Cardiac muscle cell (in vitro differentiated cells and primary cell): Measurements from ENCODE around the gene FAM168A. TPM values are rescaled to one million over a fixed set of nuclear protein-coding genes. Genes with fewer than 3 reads are reported as not detected.
A peak's percentile ranks its signal among the peaks of the same experiment; 100 is the strongest.

Experiments
- DNase-seq, 2 donors: peaks; one replicate each; pipeline versions ENCODE4 v3.0.0 to v3.0.0-alpha.2; 2010 to 2017; ENCODE audit warnings: low read depth in 1 of 2, low spot score in 1 of 2
- H3K27ac ChIP-seq: fragments of 200-600 bp; sonication (generic); 2 replicates; pipeline ENCODE4 v1.5.1; 2016
- H3K27me3 ChIP-seq: fragments of 200-600 bp; sonication (generic); 2 replicates; pipeline ENCODE4 v1.6.0; 2016; ENCODE audit warnings: control low read depth
- H3K36me3 ChIP-seq: fragments of 200-600 bp; sonication (generic); 2 replicates; pipeline ENCODE4 v1.5.1; 2016; ENCODE audit warnings: control low read depth
- H3K4me1 ChIP-seq: fragments of 200-600 bp; sonication (generic); 2 replicates; pipeline ENCODE4 v1.8.1; 2017; ENCODE audit warnings: low read depth, mild to moderate bottlenecking, mixed run types
- H3K4me3 ChIP-seq: fragments of 200-600 bp; sonication (generic); 2 replicates; pipeline ENCODE4 v1.5.1; 2016; ENCODE audit warnings: mild to moderate bottlenecking
- H3K9me3 ChIP-seq: fragments of 200-600 bp; sonication (generic); 2 replicates; pipeline ENCODE4 v1.5.1; 2017; ENCODE audit warnings: low read depth, mild to moderate bottlenecking, control low read depth
- polyA plus RNA-seq: library from polyadenylated mRNA; unstranded; fragments of >200 nt; fragmentation: Nextera tagmentation; extraction: Ambion mirVana; gene quantifications from 2 replicates; pipeline ENCODE4 v1.2.1, GENCODE V29; 2016
- total RNA-seq: library from RNA; depleted of rRNA; stranded (reverse); fragments of >200 nt; gene quantifications from 2 replicates; pipeline ENCODE4 v1.2.3, GENCODE V29; 2016
- TF ChIP-seq, protein P1 (sequence below): IDR thresholded peaks from 2 replicates; pipeline ENCODE4 v1.5.1; 2012; ENCODE audit warnings: low read depth, mild to moderate bottlenecking, low read length

The FAM168A gene
- total and polyA plus RNA-seq, 2 experiments from 2014 or later = 9.7 to 32.4 TPM

DNA sequence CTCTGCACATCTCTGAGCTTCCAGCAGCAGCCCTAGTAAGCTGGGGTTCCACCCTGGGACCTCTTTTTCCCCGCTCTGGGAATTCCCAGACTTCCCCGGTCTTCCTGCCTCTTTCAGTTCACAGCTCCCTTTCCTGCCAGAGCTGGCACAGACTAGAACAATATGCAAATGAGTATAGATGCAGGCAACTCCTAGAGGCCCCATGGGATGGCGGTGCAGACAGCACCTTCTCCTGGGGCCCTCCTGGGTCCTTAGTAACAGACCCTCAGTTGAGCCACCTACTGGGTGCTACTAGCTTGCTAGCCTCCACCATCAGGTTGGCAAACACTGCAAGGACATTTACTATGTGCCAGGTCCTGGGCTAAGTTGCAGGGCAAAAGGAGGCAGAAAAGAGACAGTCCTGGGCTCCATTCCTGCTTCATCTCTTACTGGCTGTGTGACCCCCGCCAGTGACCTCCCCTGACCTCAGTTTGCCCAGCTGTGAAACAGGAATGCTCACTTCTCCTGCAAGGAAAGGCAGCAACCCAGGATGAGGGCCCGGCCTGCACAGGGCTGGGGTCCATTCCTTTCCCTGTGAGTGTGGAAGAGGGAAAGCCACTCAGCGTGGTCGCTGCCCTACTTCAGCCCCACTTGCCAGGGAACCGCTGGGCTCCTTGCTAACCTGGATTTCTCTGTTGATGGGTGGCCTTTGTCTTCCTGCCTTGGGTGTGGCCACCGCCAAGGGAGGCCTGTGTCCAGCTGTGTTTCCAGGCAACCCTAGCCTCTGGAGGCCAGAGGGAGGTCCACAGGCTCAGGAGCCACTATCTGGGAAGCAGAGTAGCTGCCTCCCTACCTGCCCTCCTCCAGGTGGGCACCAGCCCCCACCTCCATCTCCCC, 214.4 kb downstream of the FAM168A start:
- peak in 1 of 2 donors; percentile 33 for DNase-seq
- Histone ChIP-seq H3K4me3 (no peak overlapping the region), H3K27me3 (no peaks in the 10 kb centered on the region), H3K27ac (no peak overlapping the region), H3K9me3 (no peaks in the 10 kb centered on the region), H3K4me1 (peaks cover 73% of the 10 kb centered on the region), H3K36me3 (no peaks in the 10 kb centered on the region)
- TF ChIP-seq, protein P1, sequence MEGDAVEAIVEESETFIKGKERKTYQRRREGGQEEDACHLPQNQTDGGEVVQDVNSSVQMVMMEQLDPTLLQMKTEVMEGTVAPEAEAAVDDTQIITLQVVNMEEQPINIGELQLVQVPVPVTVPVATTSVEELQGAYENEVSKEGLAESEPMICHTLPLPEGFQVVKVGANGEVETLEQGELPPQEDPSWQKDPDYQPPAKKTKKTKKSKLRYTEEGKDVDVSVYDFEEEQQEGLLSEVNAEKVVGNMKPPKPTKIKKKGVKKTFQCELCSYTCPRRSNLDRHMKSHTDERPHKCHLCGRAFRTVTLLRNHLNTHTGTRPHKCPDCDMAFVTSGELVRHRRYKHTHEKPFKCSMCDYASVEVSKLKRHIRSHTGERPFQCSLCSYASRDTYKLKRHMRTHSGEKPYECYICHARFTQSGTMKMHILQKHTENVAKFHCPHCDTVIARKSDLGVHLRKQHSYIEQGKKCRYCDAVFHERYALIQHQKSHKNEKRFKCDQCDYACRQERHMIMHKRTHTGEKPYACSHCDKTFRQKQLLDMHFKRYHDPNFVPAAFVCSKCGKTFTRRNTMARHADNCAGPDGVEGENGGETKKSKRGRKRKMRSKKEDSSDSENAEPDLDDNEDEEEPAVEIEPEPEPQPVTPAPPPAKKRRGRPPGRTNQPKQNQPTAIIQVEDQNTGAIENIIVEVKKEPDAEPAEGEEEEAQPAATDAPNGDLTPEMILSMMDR = no peak

DNA sequence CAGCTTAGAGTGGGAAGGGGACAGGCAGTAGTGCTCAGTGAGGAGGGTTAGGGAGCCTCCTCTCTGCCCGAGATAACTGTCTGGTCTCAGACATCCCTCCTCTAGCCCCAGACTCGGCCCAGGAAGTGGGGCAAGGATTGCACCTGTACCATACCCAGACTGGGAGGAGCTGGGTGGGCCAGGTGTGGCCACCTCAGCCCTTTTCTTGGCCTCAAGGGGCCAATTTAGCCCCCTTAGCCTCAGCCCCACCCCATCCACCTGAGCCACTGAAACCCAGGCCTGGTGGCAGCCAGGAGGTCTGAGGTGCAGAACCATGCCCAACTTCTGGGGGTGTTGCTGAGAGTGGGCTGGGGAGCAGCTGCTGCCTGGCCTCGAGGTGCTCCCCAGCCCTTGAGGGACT, 215.2 kb downstream of the FAM168A start:
- Histone ChIP-seq H3K27ac (no peak overlapping the region), H3K27me3 (no peaks in the 10 kb centered on the region), H3K4me3 (no peak overlapping the region), H3K36me3 (no peaks in the 10 kb centered on the region), H3K9me3 (no peaks in the 10 kb centered on the region), H3K4me1 (peaks cover 76% of the 10 kb centered on the region)
- TF ChIP-seq, protein P1 = no peak
- no peak for DNase-seq

DNA sequence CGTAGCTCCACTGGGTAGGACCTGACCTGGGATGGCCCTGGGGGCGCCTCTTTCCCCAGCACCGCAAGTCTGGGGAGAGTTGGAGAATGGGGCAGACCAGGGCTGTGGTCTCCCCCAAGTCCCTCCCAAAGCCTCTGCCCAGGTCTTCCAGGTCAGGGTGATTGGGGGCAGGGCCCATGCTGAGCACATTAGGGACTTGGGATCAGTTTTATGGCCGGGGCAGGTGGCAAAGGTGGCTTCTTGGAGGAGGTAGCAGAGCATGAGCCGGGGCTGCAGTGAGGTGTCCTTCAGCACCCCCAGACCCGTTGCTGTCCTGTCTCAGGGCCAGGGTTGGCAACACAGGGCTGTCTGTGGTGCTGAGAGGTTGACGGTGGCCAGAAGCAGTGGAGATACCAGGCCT, 215.7 kb downstream of the FAM168A start:
- no peak overlapping the region for H3K4me3 ChIP-seq
- no peaks in the 10 kb centered on the region for H3K9me3 ChIP-seq
- no peaks in the 10 kb centered on the region for H3K27me3 ChIP-seq
- H3K4me1 ChIP-seq = peaks cover 76% of the 10 kb centered on the region
- peak overlapping the region; percentile 77 for H3K27ac ChIP-seq
- H3K36me3 ChIP-seq = no peaks in the 10 kb centered on the region
- TF ChIP-seq, protein P1 = no peak
- DNase-seq = peak in 1 of 2 donors; percentile 35

DNA sequence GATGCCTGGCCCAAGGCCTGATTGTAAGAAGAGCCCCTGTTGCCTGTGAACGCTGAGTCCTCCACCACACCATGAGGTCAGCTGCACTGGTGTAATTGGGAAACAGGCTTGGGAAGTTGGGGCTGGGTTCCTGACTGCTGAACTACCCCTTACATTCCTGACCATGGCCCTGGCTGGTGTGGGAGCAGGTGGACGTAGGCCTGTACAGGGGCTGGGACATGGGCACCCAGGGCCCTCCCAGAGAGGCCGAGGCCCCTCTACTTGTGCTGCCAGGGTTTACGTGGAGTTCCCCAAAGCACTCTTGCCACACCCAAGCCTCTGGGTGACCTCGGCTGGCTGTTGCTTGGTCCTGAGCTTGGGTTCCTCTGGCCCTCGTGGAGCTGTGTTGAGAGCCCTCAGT, 216.3 kb downstream of the FAM168A start:
- Histone ChIP-seq H3K27me3 (no peaks in the 10 kb centered on the region), H3K27ac (peak overlapping the region; percentile 77), H3K36me3 (no peaks in the 10 kb centered on the region), H3K4me3 (no peak overlapping the region), H3K4me1 (peaks cover 76% of the 10 kb centered on the region), H3K9me3 (no peaks in the 10 kb centered on the region)
- TF ChIP-seq, protein P1 = no peak
- DNase-seq = no peak

DNA sequence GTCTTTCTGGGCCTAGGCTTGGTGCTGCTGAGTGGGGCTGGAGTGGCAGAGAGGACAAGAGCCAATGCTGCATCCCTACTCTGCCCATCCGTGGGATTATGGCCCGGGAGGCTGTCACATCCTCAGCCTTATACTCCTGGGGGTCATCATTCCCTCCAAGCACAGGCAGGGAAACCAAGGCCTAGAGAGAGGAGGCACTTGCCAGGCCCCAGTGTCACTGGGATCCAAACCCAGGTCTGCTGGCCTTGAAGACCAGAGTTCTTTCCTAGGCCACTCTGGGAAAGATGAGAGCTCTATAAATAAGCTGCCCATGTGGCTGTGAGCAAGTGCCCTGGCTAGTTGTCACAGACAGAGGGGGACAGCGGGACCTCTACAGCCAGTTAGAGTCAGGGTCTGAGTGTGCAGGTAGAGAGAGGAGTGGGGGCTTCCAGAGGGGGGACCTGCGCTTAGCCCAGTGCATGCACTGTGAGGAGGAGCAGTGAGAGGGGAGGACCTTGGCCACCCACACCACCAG, 217.0 kb downstream of the FAM168A start:
- Histone ChIP-seq H3K9me3 (no peaks in the 10 kb centered on the region), H3K27me3 (no peaks in the 10 kb centered on the region), H3K36me3 (no peaks in the 10 kb centered on the region), H3K4me1 (peaks cover 70% of the 10 kb centered on the region), H3K4me3 (no peak overlapping the region), H3K27ac (peak overlapping the region; percentile 77)
- TF ChIP-seq, protein P1 = no peak
- DNase-seq = peak in 1 of 2 donors; percentile 61
